ENCODE measurements around the gene NLRC5. TPM values are rescaled to one million over a fixed set of nuclear protein-coding genes. Genes with fewer than 3 reads are reported as not detected.

NLRC5 gene
- total RNA-seq, 2 experiments from 2014 or later, result 199 to 305 TPM

DNA sequence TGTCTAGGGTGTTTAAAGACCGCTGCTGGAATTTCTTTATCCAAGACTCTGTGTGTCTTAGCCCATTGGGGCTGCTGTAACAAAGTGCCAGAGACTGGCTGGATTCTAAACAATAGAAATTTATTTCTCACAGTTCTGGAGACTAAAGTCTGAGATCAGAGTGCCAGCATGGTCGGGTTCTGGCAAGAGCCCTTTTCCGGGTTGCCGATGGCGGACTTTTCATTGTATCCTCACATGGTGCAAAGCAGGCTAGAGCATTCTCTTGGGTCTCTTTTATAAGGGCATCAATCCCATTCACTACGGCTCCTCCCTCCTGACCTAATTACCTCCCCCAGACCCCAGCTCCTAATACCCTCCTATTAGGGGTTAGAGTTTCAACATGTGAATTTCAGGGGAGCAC, 9.5 kb downstream of the NLRC5 start:
- Histone ChIP-seq H3K4me3 (ENCODE audit: low read depth, low read length, poor library complexity, severe bottlenecking) (no peak overlapping the region), H4K20me1 (ENCODE audit: insufficient read depth, low read length) (no peaks in the 10 kb centered on the region), H3K4me2 (ENCODE audit: low read length) (no peak overlapping the region; the same call in 1 of the 2 replicates), H3K79me2 (ENCODE audit: insufficient read depth, low read depth, low read length) (peaks cover 84% of the 10 kb centered on the region), H3K36me3 (ENCODE audit: insufficient read depth, low read length) (peaks cover 43% of the 10 kb centered on the region), H3K27ac (ENCODE audit: low read depth, low read length, poor library complexity, severe bottlenecking) (no peak overlapping the region), H3K9me2 (ENCODE audit: insufficient read depth, low read length) (no peaks in the 10 kb centered on the region), H3K4me1 (ENCODE audit: insufficient read depth, low read length, poor library complexity, severe bottlenecking) (peaks cover 53% of the 10 kb centered on the region), H3K9me3 (ENCODE audit: low read length) (no peaks in the 10 kb centered on the region), H2AFZ (ENCODE audit: low read length) (no peak overlapping the region)
- ChIA-PET CTCF (ENCODE audit: unreplicated experiment) (interaction anchor here (0.8 kb wide), 1 partner anchor 52 kb away, joined by 3 read pairs; no protein-coding TSS in a partner anchor), POLR2A (interaction anchor here (1.0 kb wide), 1 partner anchor 40 kb away, joined by 3 read pairs; no protein-coding TSS in a partner anchor)
- no peak for DNase-seq (ENCODE audit: low spot score)
- TF ChIP-seq, protein P1, sequence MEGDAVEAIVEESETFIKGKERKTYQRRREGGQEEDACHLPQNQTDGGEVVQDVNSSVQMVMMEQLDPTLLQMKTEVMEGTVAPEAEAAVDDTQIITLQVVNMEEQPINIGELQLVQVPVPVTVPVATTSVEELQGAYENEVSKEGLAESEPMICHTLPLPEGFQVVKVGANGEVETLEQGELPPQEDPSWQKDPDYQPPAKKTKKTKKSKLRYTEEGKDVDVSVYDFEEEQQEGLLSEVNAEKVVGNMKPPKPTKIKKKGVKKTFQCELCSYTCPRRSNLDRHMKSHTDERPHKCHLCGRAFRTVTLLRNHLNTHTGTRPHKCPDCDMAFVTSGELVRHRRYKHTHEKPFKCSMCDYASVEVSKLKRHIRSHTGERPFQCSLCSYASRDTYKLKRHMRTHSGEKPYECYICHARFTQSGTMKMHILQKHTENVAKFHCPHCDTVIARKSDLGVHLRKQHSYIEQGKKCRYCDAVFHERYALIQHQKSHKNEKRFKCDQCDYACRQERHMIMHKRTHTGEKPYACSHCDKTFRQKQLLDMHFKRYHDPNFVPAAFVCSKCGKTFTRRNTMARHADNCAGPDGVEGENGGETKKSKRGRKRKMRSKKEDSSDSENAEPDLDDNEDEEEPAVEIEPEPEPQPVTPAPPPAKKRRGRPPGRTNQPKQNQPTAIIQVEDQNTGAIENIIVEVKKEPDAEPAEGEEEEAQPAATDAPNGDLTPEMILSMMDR (conservative IDR thresholded peaks at IDR 0.05; ENCODE audit: low read length), result no peak
- no peak for TF ChIP-seq EZH2phosphoT487 (IDR thresholded peaks at IDR 0.05; ENCODE audit: borderline replicate concordance, low read depth, low read length)
- intact Hi-C loops (cut with micrococcal nuclease; ENCODE audit: unreplicated experiment), result no loop called here
- BruUV-seq (replicated peaks), result no TSS peak

DNA sequence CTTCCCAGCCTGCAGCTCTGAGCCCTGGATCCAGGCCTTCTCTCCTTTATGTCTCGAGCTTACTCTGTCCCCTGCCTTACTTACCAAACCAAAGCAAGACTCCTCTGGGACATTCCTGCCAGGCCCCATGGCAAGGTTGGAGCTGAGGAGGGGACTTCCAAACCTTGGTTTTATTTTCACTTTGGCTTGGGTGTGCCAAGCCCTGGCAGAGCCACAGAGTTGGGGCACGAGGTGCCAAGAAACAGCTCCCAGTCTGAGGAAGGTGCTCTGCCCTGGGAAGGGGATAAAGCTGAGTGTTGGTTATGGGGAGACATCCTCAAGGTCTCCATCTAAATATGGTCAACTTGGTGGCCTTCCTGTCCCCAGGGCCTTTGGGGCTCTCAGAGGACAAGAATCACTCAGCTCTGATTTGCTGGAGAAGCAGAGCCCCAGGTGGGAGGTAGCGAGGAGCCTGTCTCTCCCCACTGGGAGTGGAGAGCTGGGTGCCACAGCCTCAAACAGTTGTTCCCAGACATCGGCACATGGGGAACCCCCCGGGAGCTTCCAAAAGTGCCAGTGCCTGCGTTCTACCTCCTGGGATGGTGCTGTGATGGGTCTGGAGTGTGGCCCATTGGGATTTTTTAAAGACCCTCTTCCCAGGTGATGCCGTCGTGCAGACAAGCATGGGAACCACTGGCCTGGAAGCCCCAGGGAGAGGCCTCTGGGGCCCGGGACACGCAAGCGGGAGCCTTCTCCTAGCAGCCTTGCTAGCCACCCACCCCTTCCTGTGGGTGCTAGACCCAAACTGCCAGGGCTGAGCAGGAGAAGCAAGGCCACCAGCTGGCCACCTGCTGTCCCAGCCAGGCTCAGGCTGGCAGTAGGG, 10.3 kb downstream of the NLRC5 start:
- CTCF ChIA-PET (ENCODE audit: unreplicated experiment), result interaction anchor here (0.8 kb wide), 1 partner anchor 51 kb away, joined by 3 read pairs; no protein-coding TSS in a partner anchor
- peaks cover 53% of the 10 kb centered on the region for H3K4me1 ChIP-seq (ENCODE audit: insufficient read depth, low read length, poor library complexity, severe bottlenecking)
- peak overlapping the region; percentile 21 for H3K27ac ChIP-seq (ENCODE audit: low read depth, low read length, poor library complexity, severe bottlenecking)
- intact Hi-C loops (cut with micrococcal nuclease; ENCODE audit: unreplicated experiment), result no loop called here
- POLR2A ChIA-PET, result interaction anchor here (1.0 kb wide), 1 partner anchor 40 kb away, joined by 3 read pairs; no protein-coding TSS in a partner anchor
- no peaks in the 10 kb centered on the region for H4K20me1 ChIP-seq (ENCODE audit: insufficient read depth, low read length)
- H3K9me2 ChIP-seq (ENCODE audit: insufficient read depth, low read length), result no peaks in the 10 kb centered on the region
- no peak for DNase-seq (ENCODE audit: low spot score)
- no peaks in the 10 kb centered on the region for H3K9me3 ChIP-seq (ENCODE audit: low read length)
- H3K4me2 ChIP-seq (ENCODE audit: low read length), result peak overlapping the region; percentile 21
- BruUV-seq (replicated peaks), result no TSS peak
- no peak overlapping the region for H2AFZ ChIP-seq (ENCODE audit: low read length)
- peaks cover 41% of the 10 kb centered on the region for H3K36me3 ChIP-seq (ENCODE audit: insufficient read depth, low read length)
- TF ChIP-seq EZH2phosphoT487 (IDR thresholded peaks at IDR 0.05; ENCODE audit: borderline replicate concordance, low read depth, low read length), result no peak
- TF ChIP-seq, protein P1 (conservative IDR thresholded peaks at IDR 0.05; ENCODE audit: low read length), result no peak
- H3K79me2 ChIP-seq (ENCODE audit: insufficient read depth, low read depth, low read length), result peaks cover 83% of the 10 kb centered on the region
- H3K4me3 ChIP-seq (ENCODE audit: low read depth, low read length, poor library complexity, severe bottlenecking), result no peak overlapping the region
